ENCODE data around the gene TSHZ2.

DNA sequence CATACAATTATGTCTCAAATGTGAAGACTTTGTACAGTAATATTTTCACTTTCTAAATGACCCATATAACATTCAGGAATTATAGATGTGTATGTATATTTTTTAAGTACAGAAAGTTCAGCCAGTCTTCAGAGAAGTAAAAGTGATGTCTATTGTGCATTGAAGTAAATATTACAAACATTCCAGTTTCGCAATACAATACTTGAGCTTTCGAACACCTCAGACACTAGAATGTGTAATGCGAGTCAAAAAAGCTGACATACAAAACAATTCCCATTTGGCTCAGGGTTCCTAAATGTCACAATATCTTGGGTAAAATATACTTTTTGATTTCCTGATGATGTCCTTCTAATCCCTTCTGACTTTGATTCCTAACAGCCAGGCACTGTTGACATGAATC is 520.1 kb downstream of the TSHZ2 start:
- TF ChIP-seq POLR2A (IDR thresholded peaks at IDR 0.05; ENCODE audit: low read depth, low read length) (no peak), POLR2AphosphoS5 (IDR thresholded peaks at IDR 0.05; ENCODE audit: low read depth, low read length) (no peak), TAF1 (IDR thresholded peaks at IDR 0.05; ENCODE audit: borderline replicate concordance, low read depth, low read length) (no peak)

Measured in GM12892 (cell line).